Neutrophil (primary cell): ENCODE results near the gene FITM2.
"Not testable (repeated sequence)": the region's sequence is repeated elsewhere in the genome, so short reads cannot be mapped to it uniquely, and the experiment has no call there.

ENCODE experiments used
- H3K27ac ChIP-seq: fragments of 200-600 bp; sonication (generic); 2 replicates; pipeline ENCODE4 v1.5.1; 2016; ENCODE audit warnings: mild to moderate bottlenecking, moderate library complexity
- H3K27me3 ChIP-seq: fragments of 200-600 bp; sonication (generic); 2 replicates; pipeline ENCODE4 v1.6.0; 2016; ENCODE audit warnings: mild to moderate bottlenecking
- H3K36me3 ChIP-seq: fragments of 200-600 bp; sonication (generic); 2 replicates; pipeline ENCODE4 v1.5.1; 2017
- H3K4me1 ChIP-seq, 2 experiments: fragments of 200-600 bp in 1 of 2; sonication (generic) in 1 of 2; 1 replicate in 1 of 2; 2 replicates in 1 of 2; pipeline versions ENCODE4 v1.5.1 to v1.6.1; 2013 to 2016; ENCODE audit warnings: low read depth in 1 of 2, low read length in 1 of 2, mild to moderate bottlenecking in 1 of 2, moderate library complexity in 1 of 2; ENCODE audit not compliant: control insufficient read depth in 1 of 2, insufficient read depth in 1 of 2
- H3K4me3 ChIP-seq, 2 experiments: fragments of 200-600 bp in 1 of 2; sonication (generic) in 1 of 2; 1 replicate in 1 of 2; 2 replicates in 1 of 2; pipeline ENCODE4 v1.5.1; 2013 to 2016; ENCODE audit warnings: low read depth in 1 of 2, low read length in 1 of 2, mild to moderate bottlenecking in 1 of 2, moderate library complexity in 1 of 2
- H3K9me3 ChIP-seq: fragments of 200-600 bp; sonication (generic); 2 replicates; pipeline ENCODE4 v1.5.1; 2016
- CTCF ChIP-seq: fragments of 200-600 bp; sonication (generic); IDR thresholded peaks from 2 replicates; pipeline ENCODE4 v1.5.1; 2016; ENCODE audit warnings: antibody characterized with exemption

FITM2 gene

GRCh38 chr20:44302026-44302669 lies 8.9 kb downstream of the FITM2 start:
- Histone ChIP-seq H3K4me3 (no peak overlapping the region), H3K27me3 (no peaks in the 10 kb centered on the region), H3K27ac (no peak overlapping the region), H3K4me1 (no peaks in the 10 kb centered on the region), H3K36me3 (no peaks in the 10 kb centered on the region), H3K9me3 (no peaks in the 10 kb centered on the region)
- no peak for TF ChIP-seq CTCF

- Histone ChIP-seq H3K27ac (no peak overlapping the region), H3K9me3 (no peaks in the 10 kb centered on the region), H3K4me3 (no peak overlapping the region), H3K27me3 (no peaks in the 10 kb centered on the region), H3K4me1 (no peaks in the 10 kb centered on the region), H3K36me3 (no peaks in the 10 kb centered on the region)
- no peak for TF ChIP-seq CTCF
These were observed 9.7 kb downstream of the FITM2 start for GRCh38 chr20:44301285-44301684.

GRCh38 chr20:44299011-44299535 lies 11.9 kb downstream of the FITM2 start:
- not testable (repeated sequence) for H3K36me3 ChIP-seq, H3K4me1 ChIP-seq, H3K9me3 ChIP-seq, H3K4me3 ChIP-seq, H3K27me3 ChIP-seq, H3K27ac ChIP-seq

- H3K36me3 ChIP-seq: no peaks in the 10 kb centered on the region
- no peaks in the 10 kb centered on the region for H3K27me3 ChIP-seq
- H3K27ac ChIP-seq: no peak overlapping the region
- no peak for TF ChIP-seq CTCF
- no peaks in the 10 kb centered on the region for H3K9me3 ChIP-seq
- no peak overlapping the region for H3K4me3 ChIP-seq
- no peaks in the 10 kb centered on the region for H3K4me1 ChIP-seq
These were observed 13.3 kb downstream of the FITM2 start for GRCh38 chr20:44297721-44298120.

- Histone ChIP-seq H3K9me3 (no peaks in the 10 kb centered on the region), H3K4me1 (no peaks in the 10 kb centered on the region), H3K4me3 (no peak overlapping the region), H3K27ac (no peak overlapping the region), H3K27me3 (no peaks in the 10 kb centered on the region), H3K36me3 (no peaks in the 10 kb centered on the region)
- no peak for TF ChIP-seq CTCF
These were observed 15.0 kb downstream of the FITM2 start for GRCh38 chr20:44296011-44296410.

GRCh38 chr20:44291754-44292153 lies 19.2 kb downstream of the FITM2 start:
- H3K27me3 ChIP-seq: no peaks in the 10 kb centered on the region
- H3K9me3 ChIP-seq: no peaks in the 10 kb centered on the region
- no peak overlapping the region for H3K4me3 ChIP-seq
- no peaks in the 10 kb centered on the region for H3K36me3 ChIP-seq
- no peak for TF ChIP-seq CTCF
- H3K27ac ChIP-seq: no peak overlapping the region
- no peaks in the 10 kb centered on the region for H3K4me1 ChIP-seq
